Liver (tissue), 9 donors: ENCODE measurements around the gene SEMA4B. TPM values are rescaled to one million over a fixed set of nuclear protein-coding genes. Genes with fewer than 3 reads are reported as not detected.

Experiments
- DNase-seq: peaks from one replicate; pipeline ENCODE4 v3.0.0-alpha.2; 2017; ENCODE audit warnings: low spot score
- H3K27ac ChIP-seq, 2 donors: one replicate each; pipeline ENCODE4 v1.7.0; 2013; ENCODE audit warnings: inconsistent platforms in 2 of 2, low read length in 2 of 2, control low read depth in 1 of 2, low read depth in 1 of 2, mild to moderate bottlenecking in 1 of 2
- H3K27me3 ChIP-seq, 4 donors: one replicate each; pipeline versions ENCODE4 v1.6.1 to v1.7.0; 2013; ENCODE audit warnings: low read length in 3 of 4, inconsistent platforms in 1 of 4, mild to moderate bottlenecking in 1 of 4, moderate library complexity in 1 of 4; ENCODE audit not compliant: control insufficient read depth in 4 of 4, insufficient read depth in 4 of 4
- H3K36me3 ChIP-seq, 4 donors: one replicate each; pipeline versions ENCODE4 v1.6.1 to v1.7.0; 2013; ENCODE audit warnings: low read length in 3 of 4, mild to moderate bottlenecking in 3 of 4, low read depth in 1 of 4, moderate library complexity in 1 of 4; ENCODE audit not compliant: control insufficient read depth in 4 of 4, insufficient read depth in 3 of 4
- H3K4me1 ChIP-seq, 4 donors: one replicate each; pipeline versions ENCODE4 v1.6.1 to v1.7.0; 2013; ENCODE audit warnings: low read length in 3 of 4, mild to moderate bottlenecking in 3 of 4, moderate library complexity in 1 of 4; ENCODE audit not compliant: control insufficient read depth in 4 of 4, insufficient read depth in 4 of 4
- H3K4me3 ChIP-seq, 3 donors: one replicate each; pipeline versions ENCODE4 v1.6.1 to v1.7.0; 2013; ENCODE audit warnings: low read length in 3 of 3, control low read depth in 1 of 3, low read depth in 1 of 3, mild to moderate bottlenecking in 1 of 3
- H3K9ac ChIP-seq, 2 donors: one replicate each; pipeline ENCODE4 v1.7.0; 2013; ENCODE audit warnings: low read length in 2 of 2, mild to moderate bottlenecking in 2 of 2, moderate library complexity in 2 of 2, control low read depth in 1 of 2, low read depth in 1 of 2
- H3K9me3 ChIP-seq, 4 donors: one replicate each; pipeline versions ENCODE4 v1.6.1 to v1.7.0; 2013; ENCODE audit warnings: low read length in 3 of 4; ENCODE audit not compliant: control insufficient read depth in 4 of 4
- ATF3 ChIP-seq: IDR thresholded peaks from 2 replicates; pipeline ENCODE4 v1.6.1; 2016; ENCODE audit warnings: antibody characterized with exemption
- EGR1 ChIP-seq, 2 donors: IDR thresholded peaks; 2 replicates each; pipeline ENCODE4 v1.6.1; 2016 to 2018; ENCODE audit warnings: antibody characterized with exemption in 2 of 2, low read depth in 2 of 2
- FOXA1 ChIP-seq: IDR thresholded peaks from 2 replicates; pipeline ENCODE4 v1.6.1; 2016; ENCODE audit warnings: antibody characterized with exemption
- FOXA2 ChIP-seq: IDR thresholded peaks from 2 replicates; pipeline ENCODE4 v1.6.1; 2016; ENCODE audit warnings: antibody characterized with exemption
- GABPA ChIP-seq, 2 donors: IDR thresholded peaks in 1 of 2; conservative IDR thresholded peaks in 1 of 2; 2 replicates each; pipeline ENCODE4 v1.6.1; 2016; ENCODE audit warnings: antibody characterized with exemption in 2 of 2, mild to moderate bottlenecking in 1 of 2, moderate library complexity in 1 of 2
- HNF4A ChIP-seq, 2 donors: conservative IDR thresholded peaks; 2 replicates each; pipeline ENCODE4 v1.6.1; 2016; ENCODE audit warnings: antibody characterized with exemption in 2 of 2, mild to moderate bottlenecking in 2 of 2
- HNF4G ChIP-seq: IDR thresholded peaks from 2 replicates; pipeline ENCODE4 v1.6.1; 2016; ENCODE audit warnings: antibody characterized with exemption
- NR2F2 ChIP-seq: IDR thresholded peaks from 2 replicates; pipeline ENCODE4 v1.6.1; 2016; ENCODE audit warnings: antibody characterized with exemption
- RAD21 ChIP-seq, 2 donors: IDR thresholded peaks; 2 replicates each; pipeline ENCODE4 v1.6.1; 2016; ENCODE audit warnings: antibody characterized with exemption in 2 of 2, mild to moderate bottlenecking in 2 of 2
- RXRA ChIP-seq, 2 donors: IDR thresholded peaks; 2 replicates each; pipeline ENCODE4 v1.6.1; 2017 to 2018; ENCODE audit warnings: antibody characterized with exemption in 2 of 2, mild to moderate bottlenecking in 1 of 2
- SP1 ChIP-seq: IDR thresholded peaks from 2 replicates; pipeline ENCODE4 v1.6.1; 2018; ENCODE audit warnings: antibody characterized with exemption, mild to moderate bottlenecking
- TAF1 ChIP-seq: conservative IDR thresholded peaks from 2 replicates; pipeline ENCODE4 v1.6.1; 2016; ENCODE audit warnings: antibody characterized with exemption, mild to moderate bottlenecking
- YY1 ChIP-seq: IDR thresholded peaks from 2 replicates; pipeline ENCODE4 v1.6.1; 2016; ENCODE audit warnings: antibody characterized with exemption, mild to moderate bottlenecking
- WGBS: extraction: QIAGEN DNeasy Blood & Tissue Kit; methylation state at CpG from one replicate; pipeline ENCODE4 v1.1.7; 2013; 5-methylcytosine and 5-hydroxymethylcytosine counted together
- polyA plus RNA-seq, 2 donors: library from polyadenylated mRNA; stranded (reverse) in 1 of 2; unstranded in 1 of 2; fragments of 200-250 nt in 1 of 2; fragments of >200 nt in 1 of 2; fragmentation: Nextera tagmentation in 1 of 2; extraction: Ambion mirVana in 1 of 2; gene quantifications; one replicate each; pipeline versions ENCODE4 v1.2.1 to v1.2.3, GENCODE V29; 2013 to 2015
- total RNA-seq, 2 donors: library from RNA; depleted of rRNA; stranded (reverse); fragments of >200 nt; gene quantifications; one replicate each; pipeline ENCODE4 v1.2.3, GENCODE V29; 2014
- TF ChIP-seq, protein P1 (sequence below): IDR thresholded peaks from 2 replicates; pipeline ENCODE4 v1.6.1; 2016; ENCODE audit warnings: antibody characterized with exemption
- TF ChIP-seq, protein P2 (sequence below): fragments of 150-350 bp; IDR thresholded peaks from 2 replicates; pipeline ENCODE4 v1.5.1; 2017; ENCODE audit warnings: improper control_type of control experiment, low read depth, low read length; ENCODE audit not compliant: missing input control
- TF ChIP-seq, protein P3 (sequence below): IDR thresholded peaks from 2 replicates; pipeline ENCODE4 v1.6.1; 2016; ENCODE audit warnings: antibody characterized with exemption, mild to moderate bottlenecking
- TF ChIP-seq, protein P4 (sequence below): IDR thresholded peaks from 2 replicates; pipeline ENCODE4 v1.6.1; 2016; ENCODE audit warnings: antibody characterized with exemption
- donor health status: healthy.
- donor health status: healthy.
- donor health status: healthy.
- donor health status: healthy.
- donor health status: healthy.

The SEMA4B gene
- total and polyA plus RNA-seq, 4 donors = 14.3 to 52.2 (median 27.0) TPM

- no peaks in the 10 kb centered on the region for H3K9me3 ChIP-seq
- no peak overlapping the region for H3K9ac ChIP-seq
- H3K4me3 ChIP-seq = no peak overlapping the region
- DNase-seq = no peak
- WGBS = 87% methylated on average over 18 of the region's 18 CpGs
- peaks cover 28 to 66% (median 50%) of the 10 kb centered on the region in 4 donors for H3K36me3 ChIP-seq
- no peak overlapping the region for H3K27ac ChIP-seq
- no peaks in the 10 kb centered on the region for H3K27me3 ChIP-seq
- peaks cover 5 to 26% (median 19%) of the 10 kb centered on the region in 4 donors for H3K4me1 ChIP-seq
- TF ChIP-seq, protein P1, sequence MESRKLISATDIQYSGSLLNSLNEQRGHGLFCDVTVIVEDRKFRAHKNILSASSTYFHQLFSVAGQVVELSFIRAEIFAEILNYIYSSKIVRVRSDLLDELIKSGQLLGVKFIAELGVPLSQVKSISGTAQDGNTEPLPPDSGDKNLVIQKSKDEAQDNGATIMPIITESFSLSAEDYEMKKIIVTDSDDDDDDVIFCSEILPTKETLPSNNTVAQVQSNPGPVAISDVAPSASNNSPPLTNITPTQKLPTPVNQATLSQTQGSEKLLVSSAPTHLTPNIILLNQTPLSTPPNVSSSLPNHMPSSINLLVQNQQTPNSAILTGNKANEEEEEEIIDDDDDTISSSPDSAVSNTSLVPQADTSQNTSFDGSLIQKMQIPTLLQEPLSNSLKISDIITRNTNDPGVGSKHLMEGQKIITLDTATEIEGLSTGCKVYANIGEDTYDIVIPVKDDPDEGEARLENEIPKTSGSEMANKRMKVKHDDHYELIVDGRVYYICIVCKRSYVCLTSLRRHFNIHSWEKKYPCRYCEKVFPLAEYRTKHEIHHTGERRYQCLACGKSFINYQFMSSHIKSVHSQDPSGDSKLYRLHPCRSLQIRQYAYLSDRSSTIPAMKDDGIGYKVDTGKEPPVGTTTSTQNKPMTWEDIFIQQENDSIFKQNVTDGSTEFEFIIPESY = no peak
- TF ChIP-seq HNF4G (no peak), YY1 (no peak), HNF4A (conservative IDR thresholded peaks at IDR 0.05) (no peak), GABPA (IDR thresholded peaks at IDR 0.05 in 1 of 2, conservative IDR thresholded peaks at IDR 0.05 in 1 of 2) (no peak), EGR1 (IDR thresholded peaks at IDR 0.05; ENCODE audit: low read depth in 2 of 2) (no peak), TAF1 (no peak), FOXA1 (no peak), ATF3 (no peak), RXRA (IDR thresholded peaks at IDR 0.05) (no peak), FOXA2 (no peak), SP1 (no peak), NR2F2 (no peak), RAD21 (IDR thresholded peaks at IDR 0.05) (no peak)
- TF ChIP-seq, protein P2, sequence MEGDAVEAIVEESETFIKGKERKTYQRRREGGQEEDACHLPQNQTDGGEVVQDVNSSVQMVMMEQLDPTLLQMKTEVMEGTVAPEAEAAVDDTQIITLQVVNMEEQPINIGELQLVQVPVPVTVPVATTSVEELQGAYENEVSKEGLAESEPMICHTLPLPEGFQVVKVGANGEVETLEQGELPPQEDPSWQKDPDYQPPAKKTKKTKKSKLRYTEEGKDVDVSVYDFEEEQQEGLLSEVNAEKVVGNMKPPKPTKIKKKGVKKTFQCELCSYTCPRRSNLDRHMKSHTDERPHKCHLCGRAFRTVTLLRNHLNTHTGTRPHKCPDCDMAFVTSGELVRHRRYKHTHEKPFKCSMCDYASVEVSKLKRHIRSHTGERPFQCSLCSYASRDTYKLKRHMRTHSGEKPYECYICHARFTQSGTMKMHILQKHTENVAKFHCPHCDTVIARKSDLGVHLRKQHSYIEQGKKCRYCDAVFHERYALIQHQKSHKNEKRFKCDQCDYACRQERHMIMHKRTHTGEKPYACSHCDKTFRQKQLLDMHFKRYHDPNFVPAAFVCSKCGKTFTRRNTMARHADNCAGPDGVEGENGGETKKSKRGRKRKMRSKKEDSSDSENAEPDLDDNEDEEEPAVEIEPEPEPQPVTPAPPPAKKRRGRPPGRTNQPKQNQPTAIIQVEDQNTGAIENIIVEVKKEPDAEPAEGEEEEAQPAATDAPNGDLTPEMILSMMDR = no peak
These were observed 24.5 kb downstream of the SEMA4B start for GRCh38 chr15:90225504-90226234.

GRCh38 chr15:90227336-90227735 lies 26.2 kb downstream of the SEMA4B start:
- peaks cover 11 to 33% (median 30%) of the 10 kb centered on the region in 4 donors for H3K4me1 ChIP-seq
- TF ChIP-seq EGR1 (IDR thresholded peaks at IDR 0.05; ENCODE audit: low read depth in 2 of 2) (no peak), GABPA (IDR thresholded peaks at IDR 0.05 in 1 of 2, conservative IDR thresholded peaks at IDR 0.05 in 1 of 2) (no peak), FOXA1 (no peak), FOXA2 (no peak), NR2F2 (no peak), YY1 (no peak), SP1 (no peak), ATF3 (no peak), RXRA (IDR thresholded peaks at IDR 0.05) (no peak), HNF4A (conservative IDR thresholded peaks at IDR 0.05) (no peak), HNF4G (no peak), TAF1 (no peak), RAD21 (IDR thresholded peaks at IDR 0.05) (no peak)
- TF ChIP-seq, protein P1 = no peak
- TF ChIP-seq, protein P3, sequence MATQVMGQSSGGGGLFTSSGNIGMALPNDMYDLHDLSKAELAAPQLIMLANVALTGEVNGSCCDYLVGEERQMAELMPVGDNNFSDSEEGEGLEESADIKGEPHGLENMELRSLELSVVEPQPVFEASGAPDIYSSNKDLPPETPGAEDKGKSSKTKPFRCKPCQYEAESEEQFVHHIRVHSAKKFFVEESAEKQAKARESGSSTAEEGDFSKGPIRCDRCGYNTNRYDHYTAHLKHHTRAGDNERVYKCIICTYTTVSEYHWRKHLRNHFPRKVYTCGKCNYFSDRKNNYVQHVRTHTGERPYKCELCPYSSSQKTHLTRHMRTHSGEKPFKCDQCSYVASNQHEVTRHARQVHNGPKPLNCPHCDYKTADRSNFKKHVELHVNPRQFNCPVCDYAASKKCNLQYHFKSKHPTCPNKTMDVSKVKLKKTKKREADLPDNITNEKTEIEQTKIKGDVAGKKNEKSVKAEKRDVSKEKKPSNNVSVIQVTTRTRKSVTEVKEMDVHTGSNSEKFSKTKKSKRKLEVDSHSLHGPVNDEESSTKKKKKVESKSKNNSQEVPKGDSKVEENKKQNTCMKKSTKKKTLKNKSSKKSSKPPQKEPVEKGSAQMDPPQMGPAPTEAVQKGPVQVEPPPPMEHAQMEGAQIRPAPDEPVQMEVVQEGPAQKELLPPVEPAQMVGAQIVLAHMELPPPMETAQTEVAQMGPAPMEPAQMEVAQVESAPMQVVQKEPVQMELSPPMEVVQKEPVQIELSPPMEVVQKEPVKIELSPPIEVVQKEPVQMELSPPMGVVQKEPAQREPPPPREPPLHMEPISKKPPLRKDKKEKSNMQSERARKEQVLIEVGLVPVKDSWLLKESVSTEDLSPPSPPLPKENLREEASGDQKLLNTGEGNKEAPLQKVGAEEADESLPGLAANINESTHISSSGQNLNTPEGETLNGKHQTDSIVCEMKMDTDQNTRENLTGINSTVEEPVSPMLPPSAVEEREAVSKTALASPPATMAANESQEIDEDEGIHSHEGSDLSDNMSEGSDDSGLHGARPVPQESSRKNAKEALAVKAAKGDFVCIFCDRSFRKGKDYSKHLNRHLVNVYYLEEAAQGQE = no peak
- TF ChIP-seq, protein P4, sequence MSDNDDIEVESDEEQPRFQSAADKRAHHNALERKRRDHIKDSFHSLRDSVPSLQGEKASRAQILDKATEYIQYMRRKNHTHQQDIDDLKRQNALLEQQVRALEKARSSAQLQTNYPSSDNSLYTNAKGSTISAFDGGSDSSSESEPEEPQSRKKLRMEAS = no peak
- H3K9me3 ChIP-seq = no peaks in the 10 kb centered on the region
- 90% methylated on average over 7 of the region's 7 CpGs for WGBS
- no peak for DNase-seq
- no peak overlapping the region for H3K9ac ChIP-seq
- H3K4me3 ChIP-seq = no peak overlapping the region
- H3K27ac ChIP-seq = no peak overlapping the region
- H3K36me3 ChIP-seq = peaks cover 28 to 64% (median 51%) of the 10 kb centered on the region in 4 donors
- H3K27me3 ChIP-seq = no peaks in the 10 kb centered on the region
